ENCODE results near the gene COL20A1. TPM values are rescaled to one million over a fixed set of nuclear protein-coding genes. Genes with fewer than 3 reads are reported as not detected.

Gene COL20A1
- total RNA-seq, 1 donor from 2014 or later = not detected

DNA sequence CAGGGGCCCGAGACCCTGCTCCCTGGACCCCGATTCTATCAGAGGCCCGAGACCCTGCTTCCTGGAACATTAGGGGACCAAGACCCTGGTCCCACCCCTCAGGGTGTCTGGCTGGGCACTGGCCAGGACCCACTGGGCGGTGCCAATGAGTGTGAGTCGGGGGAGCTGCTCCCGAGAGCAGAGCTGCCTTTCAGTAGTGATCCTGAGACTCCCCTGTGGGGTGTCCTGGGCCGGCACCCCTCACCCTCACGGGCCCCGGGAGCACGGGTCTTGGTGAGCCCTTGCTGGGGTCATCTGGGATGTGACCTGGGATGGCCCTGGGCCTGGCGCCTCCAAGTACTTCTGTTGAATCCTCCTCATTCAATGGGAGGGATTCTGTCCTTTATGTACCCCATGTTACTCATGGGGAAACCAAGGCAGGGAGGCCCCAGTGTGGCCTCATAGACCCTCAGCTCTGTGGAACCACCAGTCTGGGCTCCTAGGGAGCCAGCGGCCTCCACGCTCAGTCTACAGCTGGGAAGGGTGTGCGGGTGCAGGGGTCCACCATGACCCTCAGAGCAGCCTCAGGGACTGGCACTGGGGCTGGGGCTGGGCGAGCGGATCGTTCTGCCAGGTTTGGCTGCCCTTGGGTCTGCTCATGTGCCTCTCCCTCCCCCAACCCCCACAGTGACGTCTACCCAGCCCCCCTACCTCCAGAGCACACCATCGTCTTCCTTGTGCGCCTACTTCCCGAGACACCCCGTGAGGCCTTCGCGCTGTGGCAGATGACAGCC is 25.6 kb downstream of the COL20A1 start:
- Histone ChIP-seq H3K4me1 (peaks cover 5% of the 10 kb centered on the region), H3K4me3 (no peak overlapping the region), H3K27me3 (peaks cover 19% of the 10 kb centered on the region), H3K36me3 (no peaks in the 10 kb centered on the region), H3K9me3 (no peaks in the 10 kb centered on the region), H3K27ac (no peak overlapping the region)
- intact Hi-C loops (cut with DNase I) = no loop called here
- no peak for ATAC-seq
- TF ChIP-seq, protein P1, sequence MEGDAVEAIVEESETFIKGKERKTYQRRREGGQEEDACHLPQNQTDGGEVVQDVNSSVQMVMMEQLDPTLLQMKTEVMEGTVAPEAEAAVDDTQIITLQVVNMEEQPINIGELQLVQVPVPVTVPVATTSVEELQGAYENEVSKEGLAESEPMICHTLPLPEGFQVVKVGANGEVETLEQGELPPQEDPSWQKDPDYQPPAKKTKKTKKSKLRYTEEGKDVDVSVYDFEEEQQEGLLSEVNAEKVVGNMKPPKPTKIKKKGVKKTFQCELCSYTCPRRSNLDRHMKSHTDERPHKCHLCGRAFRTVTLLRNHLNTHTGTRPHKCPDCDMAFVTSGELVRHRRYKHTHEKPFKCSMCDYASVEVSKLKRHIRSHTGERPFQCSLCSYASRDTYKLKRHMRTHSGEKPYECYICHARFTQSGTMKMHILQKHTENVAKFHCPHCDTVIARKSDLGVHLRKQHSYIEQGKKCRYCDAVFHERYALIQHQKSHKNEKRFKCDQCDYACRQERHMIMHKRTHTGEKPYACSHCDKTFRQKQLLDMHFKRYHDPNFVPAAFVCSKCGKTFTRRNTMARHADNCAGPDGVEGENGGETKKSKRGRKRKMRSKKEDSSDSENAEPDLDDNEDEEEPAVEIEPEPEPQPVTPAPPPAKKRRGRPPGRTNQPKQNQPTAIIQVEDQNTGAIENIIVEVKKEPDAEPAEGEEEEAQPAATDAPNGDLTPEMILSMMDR (IDR thresholded peaks at IDR 0.05) = no peak
- DNase-seq = peak; percentile 50

GRCh38 chr20:63319164-63320040 is 26.4 kb downstream of the COL20A1 start:
- DNase-seq (peak; percentile 54), ATAC-seq (no peak)
- Histone ChIP-seq H3K4me3 (no peak overlapping the region), H3K27ac (no peak overlapping the region), H3K9me3 (no peaks in the 10 kb centered on the region), H3K36me3 (no peaks in the 10 kb centered on the region), H3K27me3 (peaks cover 18% of the 10 kb centered on the region), H3K4me1 (peaks cover 5% of the 10 kb centered on the region)
- intact Hi-C loops (cut with DNase I) = no loop called here
- TF ChIP-seq, protein P1 (IDR thresholded peaks at IDR 0.05) = no peak

DNA sequence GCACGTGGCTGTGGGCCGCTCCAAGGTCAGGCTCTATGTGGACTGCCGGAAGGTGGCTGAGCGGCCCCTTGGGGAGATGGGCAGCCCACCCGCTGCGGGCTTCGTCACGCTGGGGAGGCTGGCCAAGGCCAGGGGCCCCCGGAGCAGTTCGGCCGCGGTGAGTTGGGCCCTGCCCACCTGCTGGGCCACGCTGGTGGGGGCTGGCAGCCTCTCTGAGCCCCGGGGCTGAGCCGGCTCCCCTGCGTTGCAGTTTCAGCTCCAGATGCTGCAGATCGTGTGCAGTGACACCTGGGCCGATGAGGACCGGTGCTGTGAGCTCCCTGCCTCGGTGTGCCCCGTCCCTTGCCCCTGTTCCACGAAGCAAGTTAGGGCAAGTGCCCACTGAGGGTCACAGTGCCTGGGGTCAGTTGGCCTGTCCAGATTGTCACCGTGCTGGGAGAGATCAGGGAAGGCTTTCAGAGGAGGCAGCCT is 27.1 kb downstream of the COL20A1 start:
- no peaks in the 10 kb centered on the region for H3K9me3 ChIP-seq
- no peak for ATAC-seq
- H3K27me3 ChIP-seq = peaks cover 13% of the 10 kb centered on the region
- DNase-seq = peak; percentile 60
- peaks cover 5% of the 10 kb centered on the region for H3K4me1 ChIP-seq
- intact Hi-C loops (cut with DNase I) = no loop called here
- H3K36me3 ChIP-seq = no peaks in the 10 kb centered on the region
- H3K27ac ChIP-seq = no peak overlapping the region
- no peak overlapping the region for H3K4me3 ChIP-seq
- TF ChIP-seq, protein P1 (IDR thresholded peaks at IDR 0.05) = no peak

DNA sequence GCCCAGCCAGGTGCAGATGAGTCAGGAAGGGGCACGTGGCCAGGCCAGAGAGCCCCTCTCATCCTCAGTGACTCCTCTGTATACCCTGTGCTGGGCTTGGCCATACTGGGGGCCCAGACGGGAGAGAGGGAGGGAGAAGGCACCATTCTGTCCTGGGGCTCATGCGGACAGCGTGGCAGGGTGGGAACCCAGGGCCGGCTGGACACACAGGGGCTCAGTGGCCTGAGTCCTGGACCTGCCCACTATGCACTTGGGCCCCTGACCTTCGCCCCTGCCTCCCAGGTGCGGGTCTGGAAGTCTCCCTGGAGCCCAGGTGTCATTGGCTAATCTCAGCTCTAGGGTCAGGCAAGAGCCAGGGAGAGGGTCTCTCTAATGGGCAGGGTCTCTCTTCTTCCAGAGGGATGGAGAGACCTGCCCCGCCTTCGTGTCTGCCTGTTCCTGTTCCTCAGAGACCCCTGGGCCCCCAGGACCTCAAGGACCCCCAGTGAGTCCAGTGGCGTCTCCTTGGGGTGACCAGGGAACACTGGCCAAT is 27.7 kb downstream of the COL20A1 start:
- Histone ChIP-seq H3K4me1 (peaks cover 5% of the 10 kb centered on the region), H3K36me3 (no peaks in the 10 kb centered on the region), H3K27ac (no peak overlapping the region), H3K4me3 (no peak overlapping the region), H3K27me3 (peaks cover 10% of the 10 kb centered on the region), H3K9me3 (no peaks in the 10 kb centered on the region)
- no peak for ATAC-seq
- peak; percentile 55 for DNase-seq
- intact Hi-C loops (cut with DNase I) = no loop called here
- TF ChIP-seq, protein P1 (IDR thresholded peaks at IDR 0.05) = no peak

GRCh38 chr20:63321148-63321831 is 28.3 kb downstream of the COL20A1 start:
- ATAC-seq (peak; percentile 19), DNase-seq (peak; percentile 64)
- intact Hi-C loops (cut with DNase I) = no loop called here
- no peaks in the 10 kb centered on the region for H3K9me3 ChIP-seq
- TF ChIP-seq, protein P1 (IDR thresholded peaks at IDR 0.05) = no peak
- H3K27me3 ChIP-seq = peaks cover 10% of the 10 kb centered on the region
- H3K4me1 ChIP-seq = peaks cover 5% of the 10 kb centered on the region
- H3K36me3 ChIP-seq = no peaks in the 10 kb centered on the region
- H3K4me3 ChIP-seq = no peak overlapping the region
- H3K27ac ChIP-seq = no peak overlapping the region
